Esophagus muscularis mucosa (tissue), 3 donors: ENCODE results near the gene DPYD.

Experiments used
- CTCF ChIP-seq, 3 experiments: fragments of 200-600 bp in 2 of 3; fragments of 450-650 bp in 1 of 3; sonication (generic) in 2 of 3; IDR thresholded peaks; one replicate each; pipeline ENCODE4 v1.5.1; 2017 to 2019; ENCODE audit warnings: antibody characterized with exemption in 3 of 3, mild to moderate bottlenecking in 2 of 3, moderate library complexity in 1 of 3
- POLR2A ChIP-seq: fragments of 450-650 bp; IDR thresholded peaks from one replicate; pipeline ENCODE4 v1.6.1; 2017; ENCODE audit warnings: antibody characterized with exemption, moderate library complexity, mild to moderate bottlenecking, low read depth

- TF ChIP-seq CTCF (IDR thresholded peaks at IDR 0.05) (no peak), POLR2A (no peak)
Measured at GRCh38 chr1:97864615-97865014, 56.2 kb downstream of the DPYD start.
